ENCODE measurements around the gene HSF2BP. TPM values are rescaled to one million over a fixed set of nuclear protein-coding genes. Genes with fewer than 3 reads are reported as not detected.
A peak's percentile ranks its signal among the peaks of the same experiment; 100 is the strongest.

HSF2BP gene
- total and polyA plus RNA-seq, 2 of the 8 experiments (the other 6 are each of a cell fraction or from before 2014, with no cell fraction given): 0.51 to 0.93 TPM

DNA sequence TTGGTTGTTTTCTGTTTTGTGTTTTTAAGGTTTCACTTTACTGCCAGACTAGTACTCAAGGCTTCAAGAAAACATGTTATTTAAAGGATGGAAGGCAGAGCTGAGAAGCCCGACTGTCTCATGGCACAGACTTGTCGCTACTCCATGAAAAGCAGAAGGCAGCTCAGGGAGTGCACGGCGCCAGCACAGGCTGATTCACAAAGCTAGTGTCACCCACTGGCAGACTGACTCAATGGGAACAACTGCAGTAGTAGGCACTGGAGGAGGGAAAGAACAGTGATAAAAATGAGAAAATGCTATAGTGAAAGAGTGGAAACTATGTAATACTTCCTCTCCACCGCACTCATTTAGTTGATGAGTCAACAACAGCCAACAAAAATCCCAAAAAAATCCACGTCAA lies 14.7 kb downstream of the HSF2BP start:
- Histone ChIP-seq H3K4me3 (ENCODE audit: extremely low read depth in 1 of 4, insufficient read depth in 2 of 4, low read depth in 3 of 4, low read length in 4 of 4) (no peak overlapping the region), H2BK120ac (replicated peaks; ENCODE audit: low read depth, low read length) (no peak overlapping the region), H3K9me3 (ENCODE audit: insufficient read depth in 2 of 2, low read depth in 1 of 2, low read length in 1 of 2) (no peaks in the 10 kb centered on the region), H3K36me3 (ENCODE audit: control insufficient read depth in 2 of 4, insufficient read depth in 4 of 4, low read length in 3 of 4) (no peaks in the 10 kb centered on the region), H2AFZ (ENCODE audit: low read length) (no peak overlapping the region), H3K27ac (ENCODE audit: low read depth, low read length) (no peak overlapping the region), H3K79me2 (ENCODE audit: control insufficient read depth in 1 of 2, insufficient read depth in 2 of 2, low read length in 2 of 2) (no peaks in the 10 kb centered on the region), H2BK20ac (ENCODE audit: low read length) (no peak overlapping the region), H3K4me1 (replicated peaks in 1 of 4; ENCODE audit: control insufficient read depth in 3 of 4, insufficient read depth in 4 of 4, low read length in 3 of 4) (no peaks in the 10 kb centered on the region), H3K18ac (ENCODE audit: extremely low read depth, low read length) (no peak overlapping the region), H3K9ac (replicated peaks in 1 of 4; ENCODE audit: extremely low read depth in 1 of 4, low read depth in 3 of 4, low read length in 3 of 4) (no peak overlapping the region), H4K8ac (ENCODE audit: extremely low read depth, insufficient read depth, low read length) (no peak overlapping the region), H4K5ac (ENCODE audit: insufficient read length, low read depth, low read length) (no peak overlapping the region), H3K56ac (replicated peaks; ENCODE audit: insufficient read length, low read depth, low read length) (no peak overlapping the region), H3K4ac (replicated peaks; ENCODE audit: insufficient read length, low read depth, low read length) (no peak overlapping the region), H3K14ac (ENCODE audit: insufficient read length) (no peak overlapping the region), H3K79me1 (ENCODE audit: low read depth, low read length) (no peaks in the 10 kb centered on the region), H2BK15ac (ENCODE audit: low read length) (no peak overlapping the region), H3K27me3 (replicated peaks in 1 of 4; ENCODE audit: control insufficient read depth in 3 of 4, extremely low read depth in 1 of 4, insufficient read depth in 3 of 4, low read length in 3 of 4) (no peaks in the 10 kb centered on the region), H3K4me2 (ENCODE audit: insufficient read depth in 1 of 2, low read depth in 2 of 2, low read length in 2 of 2) (no peak overlapping the region), H2AK5ac (ENCODE audit: low read depth, low read length) (no peak overlapping the region), H4K91ac (replicated peaks; ENCODE audit: insufficient read length, low read length) (peak overlapping the region; percentile 20), H3K23me2 (ENCODE audit: low read depth, low read length) (no peaks in the 10 kb centered on the region), H2BK12ac (ENCODE audit: low read depth, low read length) (no peak overlapping the region), H3K23ac (ENCODE audit: insufficient read length) (no peak overlapping the region), H4K20me1 (replicated peaks in 1 of 2; ENCODE audit: control insufficient read depth in 1 of 2, insufficient read depth in 2 of 2, low read length in 2 of 2) (no peaks in the 10 kb centered on the region), H2BK5ac (ENCODE audit: low read depth, low read length) (no peak overlapping the region)
- ChIA-PET POLR2A (ENCODE audit: partially characterized antibody) (no interaction called here), CTCF (ENCODE audit: partially characterized antibody) (interaction anchor here (1.0 to 5.1 kb wide), 3 partner anchors 20 to 48 kb away, joined by 3 to 47 read pairs (median 3); no protein-coding TSS in a partner anchor)
- no peak for FAIRE-seq
- DNase-seq (ENCODE audit: low read depth in 1 of 2, low spot score in 2 of 2): no peak
- 95% methylated on average over 6 of the region's 6 CpGs; no CpG with 5 or more reads in 1 of the 2 experiments for WGBS, 2 experiments (ENCODE audit: extremely low coverage in 1 of 2, insufficient coverage in 1 of 2, insufficient read length in 1 of 2, insufficient replicate concordance in 2 of 2, low coverage in 1 of 2, low lambda C conversion rate in 2 of 2, missing lambda C conversion rate in 1 of 2)
